ENCODE results near the gene LTBP4. TPM values are rescaled to one million over a fixed set of nuclear protein-coding genes. Genes with fewer than 3 reads are reported as not detected.

The LTBP4 gene
- total RNA-seq, 1 donor from 2014 or later, result 93.6 TPM

GRCh38 chr19:40583283-40583682, 17.9 kb upstream of the LTBP4 start:
- no peaks in the 10 kb centered on the region for H3K27me3 Mint-ChIP-seq (ENCODE audit: unreplicated experiment)
- H3K9me3 Mint-ChIP-seq (ENCODE audit: unreplicated experiment), result no peaks in the 10 kb centered on the region
- no peak for TF ChIP-seq CTCF (IDR thresholded peaks at IDR 0.05)
- no peak for DNase-seq (ENCODE audit: extremely low spot score, unreplicated experiment)
- H3K4me1 Mint-ChIP-seq (ENCODE audit: unreplicated experiment), result peaks cover 13% of the 10 kb centered on the region
- H3K36me3 Mint-ChIP-seq (ENCODE audit: unreplicated experiment), result peaks cover 26% of the 10 kb centered on the region
- no peak overlapping the region for H3K27ac Mint-ChIP-seq (ENCODE audit: unreplicated experiment)
- H3K4me3 Mint-ChIP-seq (ENCODE audit: unreplicated experiment), result no peak overlapping the region

GRCh38 chr19:40584007-40584406, 17.2 kb upstream of the LTBP4 start:
- no peaks in the 10 kb centered on the region for H3K27me3 Mint-ChIP-seq (ENCODE audit: unreplicated experiment)
- H3K27ac Mint-ChIP-seq (ENCODE audit: unreplicated experiment), result no peak overlapping the region

GRCh38 chr19:40585241-40585981, 15.8 kb upstream of the LTBP4 start:
- Mint-ChIP-seq H3K27ac (ENCODE audit: unreplicated experiment) (peak overlapping the region; percentile 36), H3K9me3 (ENCODE audit: unreplicated experiment) (no peaks in the 10 kb centered on the region), H3K4me3 (ENCODE audit: unreplicated experiment) (no peak overlapping the region), H3K36me3 (ENCODE audit: unreplicated experiment) (peaks cover 29% of the 10 kb centered on the region), H3K4me1 (ENCODE audit: unreplicated experiment) (peaks cover 11% of the 10 kb centered on the region), H3K27me3 (ENCODE audit: unreplicated experiment) (no peaks in the 10 kb centered on the region)
- TF ChIP-seq CTCF (IDR thresholded peaks at IDR 0.05), result no peak
- DNase-seq (ENCODE audit: extremely low spot score, unreplicated experiment), result no peak

More at GRCh38 chr19:40584007-40584406, 17.2 kb upstream of the LTBP4 start:
- Mint-ChIP-seq H3K4me3 (ENCODE audit: unreplicated experiment) (no peak overlapping the region), H3K36me3 (ENCODE audit: unreplicated experiment) (peaks cover 29% of the 10 kb centered on the region), H3K9me3 (ENCODE audit: unreplicated experiment) (no peaks in the 10 kb centered on the region), H3K4me1 (ENCODE audit: unreplicated experiment) (peaks cover 11% of the 10 kb centered on the region)
- no peak for TF ChIP-seq CTCF (IDR thresholded peaks at IDR 0.05)
- no peak for DNase-seq (ENCODE audit: extremely low spot score, unreplicated experiment)

GRCh38 chr19:40585982-40586422, 15.2 kb upstream of the LTBP4 start:
- H3K4me1 Mint-ChIP-seq (ENCODE audit: unreplicated experiment), result peaks cover 11% of the 10 kb centered on the region
- peaks cover 29% of the 10 kb centered on the region for H3K36me3 Mint-ChIP-seq (ENCODE audit: unreplicated experiment)
- TF ChIP-seq CTCF (IDR thresholded peaks at IDR 0.05), result no peak
- H3K9me3 Mint-ChIP-seq (ENCODE audit: unreplicated experiment), result no peaks in the 10 kb centered on the region
- H3K27me3 Mint-ChIP-seq (ENCODE audit: unreplicated experiment), result no peaks in the 10 kb centered on the region
- no peak overlapping the region for H3K4me3 Mint-ChIP-seq (ENCODE audit: unreplicated experiment)
- H3K27ac Mint-ChIP-seq (ENCODE audit: unreplicated experiment), result peak overlapping the region; percentile 36
- no peak for DNase-seq (ENCODE audit: extremely low spot score, unreplicated experiment)

GRCh38 chr19:40586611-40587010, 14.6 kb upstream of the LTBP4 start:
- no peak overlapping the region for H3K27ac Mint-ChIP-seq (ENCODE audit: unreplicated experiment)
- no peak overlapping the region for H3K4me3 Mint-ChIP-seq (ENCODE audit: unreplicated experiment)
- H3K9me3 Mint-ChIP-seq (ENCODE audit: unreplicated experiment), result no peaks in the 10 kb centered on the region
- H3K36me3 Mint-ChIP-seq (ENCODE audit: unreplicated experiment), result peaks cover 29% of the 10 kb centered on the region
- no peak for DNase-seq (ENCODE audit: extremely low spot score, unreplicated experiment)
- H3K4me1 Mint-ChIP-seq (ENCODE audit: unreplicated experiment), result peaks cover 11% of the 10 kb centered on the region
- H3K27me3 Mint-ChIP-seq (ENCODE audit: unreplicated experiment), result no peaks in the 10 kb centered on the region
- TF ChIP-seq CTCF (IDR thresholded peaks at IDR 0.05), result no peak
